ENCODE measurements around the gene GPR132. TPM values are rescaled to one million over a fixed set of nuclear protein-coding genes. Genes with fewer than 3 reads are reported as not detected.

Gene GPR132
- total RNA-seq, 1 donor from 2014 or later: 2.2 TPM

GRCh38 chr14:105051182-105052109, 13.8 kb downstream of the GPR132 start:
- Histone ChIP-seq H3K27me3 (ENCODE audit: insufficient read depth, low read length) (peaks cover 3% of the 10 kb centered on the region), H4K20me1 (ENCODE audit: insufficient read depth, low read length) (peaks cover 43% of the 10 kb centered on the region), H3K9me3 (ENCODE audit: insufficient read depth, low read depth, low read length) (no peaks in the 10 kb centered on the region), H2AFZ (ENCODE audit: low read depth, low read length) (no peak overlapping the region), H3K79me2 (ENCODE audit: insufficient read depth, low read length) (peaks cover 13% of the 10 kb centered on the region), H3K36me3 (ENCODE audit: insufficient read depth, low read length) (no peaks in the 10 kb centered on the region), H3K4me3 (ENCODE audit: insufficient read depth, low read depth, low read length) (no peak overlapping the region), H3K4me1 (ENCODE audit: insufficient read depth, low read length) (no peaks in the 10 kb centered on the region), H3K9ac (ENCODE audit: low read length) (no peak overlapping the region), H3K4me2 (ENCODE audit: low read length) (no peak overlapping the region), H3K27ac (ENCODE audit: low read depth, low read length) (no peak overlapping the region)
- Mint-ChIP-seq H3K4me3 (ENCODE audit: unreplicated experiment) (no peak overlapping the region), H3K27ac (ENCODE audit: unreplicated experiment) (no peak overlapping the region), H3K9me3 (ENCODE audit: unreplicated experiment) (peaks cover 4% of the 10 kb centered on the region), H3K27me3 (ENCODE audit: low read depth, unreplicated experiment) (peaks cover 17% of the 10 kb centered on the region), H3K4me1 (ENCODE audit: low read depth, unreplicated experiment) (no peaks in the 10 kb centered on the region), H3K36me3 (ENCODE audit: low read depth, unreplicated experiment) (peaks cover 7% of the 10 kb centered on the region)
- no peak for TF ChIP-seq EZH2 (IDR thresholded peaks at IDR 0.05; ENCODE audit: insufficient read depth, low read length)
- TF ChIP-seq, protein P1, sequence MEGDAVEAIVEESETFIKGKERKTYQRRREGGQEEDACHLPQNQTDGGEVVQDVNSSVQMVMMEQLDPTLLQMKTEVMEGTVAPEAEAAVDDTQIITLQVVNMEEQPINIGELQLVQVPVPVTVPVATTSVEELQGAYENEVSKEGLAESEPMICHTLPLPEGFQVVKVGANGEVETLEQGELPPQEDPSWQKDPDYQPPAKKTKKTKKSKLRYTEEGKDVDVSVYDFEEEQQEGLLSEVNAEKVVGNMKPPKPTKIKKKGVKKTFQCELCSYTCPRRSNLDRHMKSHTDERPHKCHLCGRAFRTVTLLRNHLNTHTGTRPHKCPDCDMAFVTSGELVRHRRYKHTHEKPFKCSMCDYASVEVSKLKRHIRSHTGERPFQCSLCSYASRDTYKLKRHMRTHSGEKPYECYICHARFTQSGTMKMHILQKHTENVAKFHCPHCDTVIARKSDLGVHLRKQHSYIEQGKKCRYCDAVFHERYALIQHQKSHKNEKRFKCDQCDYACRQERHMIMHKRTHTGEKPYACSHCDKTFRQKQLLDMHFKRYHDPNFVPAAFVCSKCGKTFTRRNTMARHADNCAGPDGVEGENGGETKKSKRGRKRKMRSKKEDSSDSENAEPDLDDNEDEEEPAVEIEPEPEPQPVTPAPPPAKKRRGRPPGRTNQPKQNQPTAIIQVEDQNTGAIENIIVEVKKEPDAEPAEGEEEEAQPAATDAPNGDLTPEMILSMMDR (IDR thresholded peaks at IDR 0.05; ENCODE audit: insufficient read depth, low read depth, low read length): no peak
- FAIRE-seq (no peak), DNase-seq (ENCODE audit: low read depth) (no peak)

GRCh38 chr14:105050551-105050897, 14.7 kb downstream of the GPR132 start:
- peaks cover 17% of the 10 kb centered on the region for H3K27me3 Mint-ChIP-seq (ENCODE audit: low read depth, unreplicated experiment)
- no peak overlapping the region for H3K4me3 Mint-ChIP-seq (ENCODE audit: unreplicated experiment)
- Histone ChIP-seq H3K4me3 (ENCODE audit: insufficient read depth, low read depth, low read length) (no peak overlapping the region), H3K4me2 (ENCODE audit: low read length) (no peak overlapping the region), H3K27me3 (ENCODE audit: insufficient read depth, low read length) (peaks cover 3% of the 10 kb centered on the region), H3K4me1 (ENCODE audit: insufficient read depth, low read length) (no peaks in the 10 kb centered on the region), H3K9ac (ENCODE audit: low read length) (no peak overlapping the region), H3K79me2 (ENCODE audit: insufficient read depth, low read length) (peaks cover 13% of the 10 kb centered on the region), H3K9me3 (ENCODE audit: insufficient read depth, low read depth, low read length) (no peaks in the 10 kb centered on the region), H3K36me3 (ENCODE audit: insufficient read depth, low read length) (no peaks in the 10 kb centered on the region), H2AFZ (ENCODE audit: low read depth, low read length) (no peak overlapping the region), H3K27ac (ENCODE audit: low read depth, low read length) (no peak overlapping the region), H4K20me1 (ENCODE audit: insufficient read depth, low read length) (peaks cover 49% of the 10 kb centered on the region)
- TF ChIP-seq, protein P1 (IDR thresholded peaks at IDR 0.05; ENCODE audit: insufficient read depth, low read depth, low read length): no peak
- TF ChIP-seq EZH2 (IDR thresholded peaks at IDR 0.05; ENCODE audit: insufficient read depth, low read length): no peak
- no peak for DNase-seq (ENCODE audit: low read depth)
- H3K4me1 Mint-ChIP-seq (ENCODE audit: low read depth, unreplicated experiment): no peaks in the 10 kb centered on the region
- H3K27ac Mint-ChIP-seq (ENCODE audit: unreplicated experiment): no peak overlapping the region
- H3K36me3 Mint-ChIP-seq (ENCODE audit: low read depth, unreplicated experiment): peaks cover 7% of the 10 kb centered on the region
- H3K9me3 Mint-ChIP-seq (ENCODE audit: unreplicated experiment): peaks cover 4% of the 10 kb centered on the region
- FAIRE-seq: no peak
